ENCODE results near the gene METTL25B. TPM values are rescaled to one million over a fixed set of nuclear protein-coding genes. Genes with fewer than 3 reads are reported as not detected.

METTL25B gene
- polyA plus RNA-seq, 1 donor from 2014 or later: 13.1 TPM

DNA sequence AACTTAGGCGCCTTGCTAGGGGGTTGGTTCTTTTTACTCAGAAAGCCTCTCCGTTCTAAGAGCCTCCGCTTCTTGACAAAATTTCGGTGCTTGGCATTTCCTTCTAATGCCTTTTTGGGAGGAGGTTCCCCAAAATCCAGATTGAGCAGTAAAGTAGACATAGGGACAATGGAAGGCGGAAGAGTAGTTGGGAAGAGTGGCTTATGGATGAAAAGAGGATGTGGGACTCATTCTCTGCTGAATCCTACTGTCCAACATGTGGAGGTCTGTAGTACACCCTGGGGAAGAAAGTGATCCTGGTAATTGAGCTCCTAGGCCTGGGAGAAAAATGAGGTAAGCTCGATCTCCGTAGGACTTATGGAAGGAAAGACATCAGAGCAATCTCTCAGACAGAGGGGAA lies 777 bp upstream of the METTL25B start:
- H3K27me3 ChIP-seq (ENCODE audit: insufficient read depth, low read depth, low read length): no peaks in the 10 kb centered on the region
- peak overlapping the region; percentile 97 for H3K27ac ChIP-seq (ENCODE audit: low read length)
- H3K4me2 ChIP-seq (ENCODE audit: low read length): peak overlapping the region; percentile 98
- peak overlapping the region; percentile 96 for H3K9ac ChIP-seq (ENCODE audit: low read length)
- H3K4me3 ChIP-seq (ENCODE audit: low read length): peak overlapping the region; percentile 91
- no peaks in the 10 kb centered on the region for H3K9me2 ChIP-seq (ENCODE audit: insufficient read depth, low read length)
- peaks cover 9% of the 10 kb centered on the region for H3K36me3 ChIP-seq (ENCODE audit: insufficient read depth, low read length)
- H2AFZ ChIP-seq (ENCODE audit: low read depth, low read length): no peak overlapping the region
- peaks cover 8% of the 10 kb centered on the region for H4K20me1 ChIP-seq (ENCODE audit: insufficient read depth)
- no peaks in the 10 kb centered on the region for H3K9me3 ChIP-seq (ENCODE audit: low read length)
- H3F3A ChIP-seq (ENCODE audit: insufficient read depth, low read length, poor library complexity, severe bottlenecking): no peaks in the 10 kb centered on the region
- TF ChIP-seq SMC3 (conservative IDR thresholded peaks at IDR 0.05; ENCODE audit: poor library complexity) (no peak), POLR2AphosphoS5 (IDR thresholded peaks at IDR 0.05) (no peak), TAF1 (IDR thresholded peaks at IDR 0.05; ENCODE audit: low read depth) (no peak), MXI1 (conservative IDR thresholded peaks at IDR 0.05; ENCODE audit: poor library complexity, severe bottlenecking) (no peak), EP300 (conservative IDR thresholded peaks at IDR 0.05; ENCODE audit: poor library complexity, severe bottlenecking) (no peak), EZH2 (IDR thresholded peaks at IDR 0.05; ENCODE audit: borderline replicate concordance, insufficient read depth, low read length, poor library complexity, severe bottlenecking) (no peak), RAD21 (conservative IDR thresholded peaks at IDR 0.05) (no peak)
- TF ChIP-seq, protein P1, sequence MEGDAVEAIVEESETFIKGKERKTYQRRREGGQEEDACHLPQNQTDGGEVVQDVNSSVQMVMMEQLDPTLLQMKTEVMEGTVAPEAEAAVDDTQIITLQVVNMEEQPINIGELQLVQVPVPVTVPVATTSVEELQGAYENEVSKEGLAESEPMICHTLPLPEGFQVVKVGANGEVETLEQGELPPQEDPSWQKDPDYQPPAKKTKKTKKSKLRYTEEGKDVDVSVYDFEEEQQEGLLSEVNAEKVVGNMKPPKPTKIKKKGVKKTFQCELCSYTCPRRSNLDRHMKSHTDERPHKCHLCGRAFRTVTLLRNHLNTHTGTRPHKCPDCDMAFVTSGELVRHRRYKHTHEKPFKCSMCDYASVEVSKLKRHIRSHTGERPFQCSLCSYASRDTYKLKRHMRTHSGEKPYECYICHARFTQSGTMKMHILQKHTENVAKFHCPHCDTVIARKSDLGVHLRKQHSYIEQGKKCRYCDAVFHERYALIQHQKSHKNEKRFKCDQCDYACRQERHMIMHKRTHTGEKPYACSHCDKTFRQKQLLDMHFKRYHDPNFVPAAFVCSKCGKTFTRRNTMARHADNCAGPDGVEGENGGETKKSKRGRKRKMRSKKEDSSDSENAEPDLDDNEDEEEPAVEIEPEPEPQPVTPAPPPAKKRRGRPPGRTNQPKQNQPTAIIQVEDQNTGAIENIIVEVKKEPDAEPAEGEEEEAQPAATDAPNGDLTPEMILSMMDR (IDR thresholded peaks at IDR 0.05; ENCODE audit: poor library complexity, severe bottlenecking): no peak
- TF ChIP-seq, protein P2, sequence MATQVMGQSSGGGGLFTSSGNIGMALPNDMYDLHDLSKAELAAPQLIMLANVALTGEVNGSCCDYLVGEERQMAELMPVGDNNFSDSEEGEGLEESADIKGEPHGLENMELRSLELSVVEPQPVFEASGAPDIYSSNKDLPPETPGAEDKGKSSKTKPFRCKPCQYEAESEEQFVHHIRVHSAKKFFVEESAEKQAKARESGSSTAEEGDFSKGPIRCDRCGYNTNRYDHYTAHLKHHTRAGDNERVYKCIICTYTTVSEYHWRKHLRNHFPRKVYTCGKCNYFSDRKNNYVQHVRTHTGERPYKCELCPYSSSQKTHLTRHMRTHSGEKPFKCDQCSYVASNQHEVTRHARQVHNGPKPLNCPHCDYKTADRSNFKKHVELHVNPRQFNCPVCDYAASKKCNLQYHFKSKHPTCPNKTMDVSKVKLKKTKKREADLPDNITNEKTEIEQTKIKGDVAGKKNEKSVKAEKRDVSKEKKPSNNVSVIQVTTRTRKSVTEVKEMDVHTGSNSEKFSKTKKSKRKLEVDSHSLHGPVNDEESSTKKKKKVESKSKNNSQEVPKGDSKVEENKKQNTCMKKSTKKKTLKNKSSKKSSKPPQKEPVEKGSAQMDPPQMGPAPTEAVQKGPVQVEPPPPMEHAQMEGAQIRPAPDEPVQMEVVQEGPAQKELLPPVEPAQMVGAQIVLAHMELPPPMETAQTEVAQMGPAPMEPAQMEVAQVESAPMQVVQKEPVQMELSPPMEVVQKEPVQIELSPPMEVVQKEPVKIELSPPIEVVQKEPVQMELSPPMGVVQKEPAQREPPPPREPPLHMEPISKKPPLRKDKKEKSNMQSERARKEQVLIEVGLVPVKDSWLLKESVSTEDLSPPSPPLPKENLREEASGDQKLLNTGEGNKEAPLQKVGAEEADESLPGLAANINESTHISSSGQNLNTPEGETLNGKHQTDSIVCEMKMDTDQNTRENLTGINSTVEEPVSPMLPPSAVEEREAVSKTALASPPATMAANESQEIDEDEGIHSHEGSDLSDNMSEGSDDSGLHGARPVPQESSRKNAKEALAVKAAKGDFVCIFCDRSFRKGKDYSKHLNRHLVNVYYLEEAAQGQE (IDR thresholded peaks at IDR 0.05; ENCODE audit: borderline replicate concordance): no peak
- peaks cover 39% of the 10 kb centered on the region for H3K79me2 ChIP-seq (replicated peaks; ENCODE audit: insufficient read depth, low read length)

DNA sequence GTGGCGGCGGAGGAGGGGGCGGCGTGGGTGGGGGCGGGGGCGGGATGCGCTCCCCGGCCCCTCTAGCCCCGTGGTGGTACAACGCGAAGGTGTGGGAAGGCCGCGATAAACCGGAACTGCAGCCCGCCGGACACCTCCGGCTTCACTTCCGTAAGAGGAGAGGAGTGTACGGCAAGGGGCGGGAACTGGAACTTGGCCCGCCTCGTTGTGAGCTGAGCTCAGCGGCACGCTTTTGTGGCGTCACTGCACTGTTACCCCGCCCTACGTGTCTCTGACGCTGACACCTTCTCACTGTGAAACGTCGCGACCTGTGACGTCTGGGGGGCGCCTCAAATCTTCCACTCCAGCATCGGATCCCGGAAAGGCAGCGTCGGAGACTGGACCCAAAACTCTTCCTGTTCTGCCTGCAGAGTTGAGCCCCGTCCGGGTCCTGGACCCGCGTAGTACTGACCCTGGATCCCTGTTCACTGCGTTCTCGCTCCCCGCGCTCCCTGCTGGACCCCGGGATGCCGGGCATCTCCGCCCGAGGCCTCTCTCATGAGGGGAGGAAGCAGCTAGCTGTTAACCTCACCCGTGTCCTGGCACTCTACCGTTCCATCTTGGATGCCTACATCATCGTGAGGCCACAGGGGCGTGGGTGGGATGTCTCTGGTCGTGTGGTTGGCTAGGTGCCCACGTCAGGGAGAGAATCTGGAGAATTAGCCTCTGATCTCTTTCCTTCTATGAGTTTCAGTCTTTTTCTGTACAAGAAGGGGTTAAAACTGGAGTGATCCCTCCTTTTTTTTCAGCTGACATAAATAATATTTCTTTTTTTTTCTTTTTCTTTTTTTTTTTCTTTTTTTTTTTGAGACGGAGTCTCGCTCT lies 562 bp downstream of the METTL25B start, which contains the start of gene ISG20L2:
ISG20L2 (minus strand) TSS at position 168 of the 864 bp plus-strand sequence. CDS start 1,114 bp downstream, outside the sequence.
- H4K20me1 ChIP-seq (ENCODE audit: insufficient read depth): peaks cover 8% of the 10 kb centered on the region
- no peaks in the 10 kb centered on the region for H3K9me3 ChIP-seq (ENCODE audit: low read length)
- no peaks in the 10 kb centered on the region for H3K9me2 ChIP-seq (ENCODE audit: insufficient read depth, low read length)
- peak within 1 kb of the TSS; percentile 91 for H3K4me3 ChIP-seq (ENCODE audit: low read length)
- peak within 1 kb of the TSS; percentile 96 for H3K9ac ChIP-seq (ENCODE audit: low read length)
- H3K27me3 ChIP-seq (ENCODE audit: insufficient read depth, low read depth, low read length): no peaks in the 10 kb centered on the region
- H2AFZ ChIP-seq (ENCODE audit: low read depth, low read length): peak within 1 kb of the TSS; percentile 93
- peak within 1 kb of the TSS; percentile 97 for H3K27ac ChIP-seq (ENCODE audit: low read length)
- peak; percentile 39 for TF ChIP-seq RAD21 (conservative IDR thresholded peaks at IDR 0.05)
- peak; percentile 77 for TF ChIP-seq EP300 (conservative IDR thresholded peaks at IDR 0.05; ENCODE audit: poor library complexity, severe bottlenecking)
- TF ChIP-seq SMC3 (conservative IDR thresholded peaks at IDR 0.05; ENCODE audit: poor library complexity): peak; percentile 50
- TF ChIP-seq EZH2 (IDR thresholded peaks at IDR 0.05; ENCODE audit: borderline replicate concordance, insufficient read depth, low read length, poor library complexity, severe bottlenecking): no peak
- TF ChIP-seq, protein P1 (IDR thresholded peaks at IDR 0.05; ENCODE audit: poor library complexity, severe bottlenecking): peak; percentile 28
- TF ChIP-seq, protein P2 (IDR thresholded peaks at IDR 0.05; ENCODE audit: borderline replicate concordance): peak; percentile 90
- TF ChIP-seq MXI1 (conservative IDR thresholded peaks at IDR 0.05; ENCODE audit: poor library complexity, severe bottlenecking): peak; percentile 24
- TF ChIP-seq POLR2AphosphoS5 (IDR thresholded peaks at IDR 0.05): peak; percentile 90
- TF ChIP-seq TAF1 (IDR thresholded peaks at IDR 0.05; ENCODE audit: low read depth): peak; percentile 36
- peaks cover 2% of the 10 kb centered on the region for H3K36me3 ChIP-seq (ENCODE audit: insufficient read depth, low read length)
- H3K79me2 ChIP-seq (replicated peaks; ENCODE audit: insufficient read depth, low read length): peaks cover 39% of the 10 kb centered on the region
- H3F3A ChIP-seq (ENCODE audit: insufficient read depth, low read length, poor library complexity, severe bottlenecking): no peaks in the 10 kb centered on the region
- H3K4me2 ChIP-seq (ENCODE audit: low read length): peak within 1 kb of the TSS; percentile 98
